ENCODE data around the gene WDR70.

- TF ChIP-seq CTCF (IDR thresholded peaks at IDR 0.05) (no peak), POLR2A (IDR thresholded peaks at IDR 0.05) (no peak)
These were observed 190.3 kb downstream of the WDR70 start for GRCh38 chr5:37569466-37569865.
